ENCODE measurements around the gene SRCAP. TPM values are rescaled to one million over a fixed set of nuclear protein-coding genes. Genes with fewer than 3 reads are reported as not detected.

Gene SRCAP
- polyA plus RNA-seq, 1 experiment: 4.4 TPM

DNA sequence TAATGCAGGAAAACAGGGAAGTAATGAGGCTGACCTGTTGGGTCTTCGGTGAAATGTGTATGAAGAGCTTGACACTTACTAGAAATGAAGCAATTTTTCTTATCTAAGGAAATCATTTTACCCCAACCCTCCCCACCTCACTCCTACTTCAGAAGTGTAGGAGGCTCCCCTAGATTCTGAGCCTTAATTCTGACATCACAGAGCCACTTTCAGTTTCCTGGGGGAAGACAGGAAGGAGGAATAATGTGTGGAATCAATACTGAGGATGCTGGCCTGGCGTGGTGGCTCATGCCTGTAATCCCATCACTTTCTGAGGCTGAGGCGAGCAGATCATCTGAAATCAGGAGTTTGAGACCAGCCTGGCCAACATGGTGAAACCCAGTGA, 20.4 kb upstream of the SRCAP start:
- H3K4me3 ChIP-seq (ENCODE audit: low read depth, low read length): no peak overlapping the region
- TF ChIP-seq, protein P1, sequence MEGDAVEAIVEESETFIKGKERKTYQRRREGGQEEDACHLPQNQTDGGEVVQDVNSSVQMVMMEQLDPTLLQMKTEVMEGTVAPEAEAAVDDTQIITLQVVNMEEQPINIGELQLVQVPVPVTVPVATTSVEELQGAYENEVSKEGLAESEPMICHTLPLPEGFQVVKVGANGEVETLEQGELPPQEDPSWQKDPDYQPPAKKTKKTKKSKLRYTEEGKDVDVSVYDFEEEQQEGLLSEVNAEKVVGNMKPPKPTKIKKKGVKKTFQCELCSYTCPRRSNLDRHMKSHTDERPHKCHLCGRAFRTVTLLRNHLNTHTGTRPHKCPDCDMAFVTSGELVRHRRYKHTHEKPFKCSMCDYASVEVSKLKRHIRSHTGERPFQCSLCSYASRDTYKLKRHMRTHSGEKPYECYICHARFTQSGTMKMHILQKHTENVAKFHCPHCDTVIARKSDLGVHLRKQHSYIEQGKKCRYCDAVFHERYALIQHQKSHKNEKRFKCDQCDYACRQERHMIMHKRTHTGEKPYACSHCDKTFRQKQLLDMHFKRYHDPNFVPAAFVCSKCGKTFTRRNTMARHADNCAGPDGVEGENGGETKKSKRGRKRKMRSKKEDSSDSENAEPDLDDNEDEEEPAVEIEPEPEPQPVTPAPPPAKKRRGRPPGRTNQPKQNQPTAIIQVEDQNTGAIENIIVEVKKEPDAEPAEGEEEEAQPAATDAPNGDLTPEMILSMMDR (IDR thresholded peaks at IDR 0.05; ENCODE audit: insufficient read depth, low read depth, low read length): no peak
- ChIA-PET CTCF (interaction anchor here (0.6 to 2.4 kb wide), 2 partner anchors 16 to 969 kb away, joined by 3 to 10 read pairs; no protein-coding TSS in a partner anchor), POLR2A (no interaction called here)
- no peaks in the 10 kb centered on the region for H3K36me3 ChIP-seq (ENCODE audit: control insufficient read depth, insufficient read depth, low read length)
- no peak for DNase-seq (ENCODE audit: low read depth)
- no peaks in the 10 kb centered on the region for H3K27me3 ChIP-seq (ENCODE audit: control insufficient read depth, insufficient read depth, low read length)

DNA sequence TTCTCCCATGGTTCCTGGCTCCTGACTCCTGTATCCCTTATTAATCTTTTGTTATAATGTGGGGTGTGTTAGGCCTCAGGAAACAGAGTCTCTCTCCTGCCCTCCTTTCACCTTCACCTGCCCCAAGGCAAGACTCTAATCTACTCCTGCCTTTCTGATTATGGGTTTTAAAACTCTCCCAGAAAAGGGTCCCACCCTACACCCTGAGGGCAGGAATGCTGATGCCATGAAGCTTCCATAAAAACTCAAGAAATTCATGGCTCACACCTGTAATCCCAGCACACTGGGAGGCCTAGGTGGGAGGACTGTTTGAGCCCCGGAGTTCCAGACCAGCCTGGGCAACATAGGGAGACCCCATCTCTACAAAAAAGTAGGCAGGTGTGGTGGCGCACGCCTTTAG, 18.6 kb upstream of the SRCAP start:
- CTCF ChIA-PET: no interaction called here
- Histone ChIP-seq H3K27me3 (ENCODE audit: control insufficient read depth, insufficient read depth, low read length) (no peaks in the 10 kb centered on the region), H3K36me3 (ENCODE audit: control insufficient read depth, insufficient read depth, low read length) (no peaks in the 10 kb centered on the region), H3K4me3 (ENCODE audit: low read depth, low read length) (no peak overlapping the region)
- POLR2A ChIA-PET: no interaction called here
- no peak for DNase-seq (ENCODE audit: low read depth)
- TF ChIP-seq, protein P1 (IDR thresholded peaks at IDR 0.05; ENCODE audit: insufficient read depth, low read depth, low read length): no peak

DNA sequence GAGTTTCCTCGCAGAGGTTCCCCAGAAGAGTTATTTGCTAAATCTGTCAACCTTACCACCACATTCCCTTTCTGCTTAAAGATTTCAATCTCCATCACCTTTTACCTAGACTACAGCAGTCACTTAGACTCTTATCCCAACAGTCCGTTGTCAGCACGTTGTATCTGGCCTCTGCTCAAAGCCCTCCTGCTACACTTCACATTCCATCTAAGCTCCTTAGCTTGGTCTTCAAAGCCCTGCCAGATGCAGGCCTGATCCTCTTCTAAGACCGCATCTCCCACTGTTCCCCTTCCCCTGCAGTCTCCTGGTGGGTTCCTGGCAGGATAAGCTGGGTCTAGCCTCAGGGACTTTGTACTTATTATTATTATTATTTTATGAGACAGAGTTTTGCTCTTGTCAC, 10.3 kb upstream of the SRCAP start:
- TF ChIP-seq, protein P1 (IDR thresholded peaks at IDR 0.05; ENCODE audit: insufficient read depth, low read depth, low read length): no peak
- no peak for DNase-seq (ENCODE audit: low read depth)
- H3K27me3 ChIP-seq (ENCODE audit: control insufficient read depth, insufficient read depth, low read length): no peaks in the 10 kb centered on the region; the same call in 1 of the 2 replicates
- no peak overlapping the region for H3K4me3 ChIP-seq (ENCODE audit: low read depth, low read length)
- POLR2A ChIA-PET: no interaction called here
- CTCF ChIA-PET: no interaction called here
- H3K36me3 ChIP-seq (ENCODE audit: control insufficient read depth, insufficient read depth, low read length): no peaks in the 10 kb centered on the region

DNA sequence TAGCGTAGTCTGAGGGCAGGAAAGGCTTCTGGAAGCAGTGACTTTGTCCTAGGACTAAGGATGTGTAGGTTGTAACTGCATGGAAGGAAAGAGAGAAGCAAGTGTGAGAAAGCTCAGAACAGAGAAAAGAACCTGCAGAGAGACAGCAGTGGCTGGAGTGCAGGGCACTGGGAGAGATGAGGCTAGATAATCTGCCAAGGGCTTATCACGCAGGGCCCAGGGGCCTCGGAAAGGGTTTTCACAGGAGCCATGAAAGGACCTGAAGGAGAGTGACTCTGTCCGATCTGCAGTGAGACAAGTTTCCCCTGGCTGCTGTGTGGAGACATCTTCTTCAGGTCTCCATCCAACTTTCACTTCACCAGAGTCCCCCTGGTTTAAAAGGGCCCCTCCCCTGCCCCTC, 7.1 kb upstream of the SRCAP start:
- Histone ChIP-seq H3K36me3 (ENCODE audit: control insufficient read depth, insufficient read depth, low read length) (no peaks in the 10 kb centered on the region), H3K27me3 (ENCODE audit: control insufficient read depth, insufficient read depth, low read length) (no peaks in the 10 kb centered on the region; the same call in 1 of the 2 replicates), H3K4me3 (ENCODE audit: low read depth, low read length) (no peak overlapping the region)
- ChIA-PET CTCF (interaction anchor here (0.9 to 6.2 kb wide), 6 partner anchors 7 to 243 kb away, joined by 3 to 43 read pairs (median 7); partner anchors contain the start of gene FBRS), POLR2A (interaction anchor here (0.6 kb wide), 1 partner anchor 32 kb away, joined by 4 read pairs; no protein-coding TSS in a partner anchor)
- TF ChIP-seq, protein P1 (IDR thresholded peaks at IDR 0.05; ENCODE audit: insufficient read depth, low read depth, low read length): no peak
- no peak for DNase-seq (ENCODE audit: low read depth)

DNA sequence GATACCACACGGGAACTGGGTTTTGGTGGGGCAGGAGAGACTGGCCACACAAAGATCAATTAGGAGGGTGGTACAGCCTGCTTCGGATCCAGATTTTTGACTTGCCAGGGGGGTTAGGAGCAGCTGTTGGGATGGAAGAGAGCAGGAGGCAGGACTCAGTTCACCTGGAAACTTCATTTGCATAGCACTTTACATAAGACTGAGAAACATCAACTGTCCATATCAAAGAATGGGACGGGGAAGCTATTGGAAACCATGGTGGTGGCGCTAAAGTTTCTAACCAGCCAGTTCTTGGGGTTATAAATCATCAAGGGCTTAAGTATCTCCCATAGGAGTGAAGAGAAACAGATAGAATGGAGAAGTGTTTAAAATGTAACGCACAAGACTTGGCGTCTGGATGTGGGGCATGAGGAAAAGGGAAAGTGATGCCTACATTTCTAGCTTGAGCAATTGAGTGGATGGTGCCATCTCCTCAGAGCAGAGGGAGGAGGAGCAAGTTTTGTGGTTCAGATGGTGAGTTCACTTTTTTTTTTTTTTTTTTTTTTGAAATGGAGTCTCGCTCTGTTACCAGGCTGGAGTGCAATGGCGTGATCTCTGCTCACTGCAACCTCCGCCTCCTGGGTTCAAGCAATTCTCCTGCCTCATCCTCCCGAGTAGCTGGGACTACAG, 6.4 kb upstream of the SRCAP start:
- ChIA-PET CTCF (interaction anchor here (0.9 to 6.2 kb wide), 7 partner anchors 8 to 244 kb away, joined by 3 to 43 read pairs (median 8); partner anchors contain the start of gene FBRS), POLR2A (interaction anchor here (0.6 kb wide), 1 partner anchor 33 kb away, joined by 4 read pairs; no protein-coding TSS in a partner anchor)
- no peak for DNase-seq (ENCODE audit: low read depth)
- no peak overlapping the region for H3K4me3 ChIP-seq (ENCODE audit: low read depth, low read length)
- no peaks in the 10 kb centered on the region for H3K36me3 ChIP-seq (ENCODE audit: control insufficient read depth, insufficient read depth, low read length)
- TF ChIP-seq, protein P1 (IDR thresholded peaks at IDR 0.05; ENCODE audit: insufficient read depth, low read depth, low read length): no peak
- H3K27me3 ChIP-seq (ENCODE audit: control insufficient read depth, insufficient read depth, low read length): no peaks in the 10 kb centered on the region; the same call in 1 of the 2 replicates
